IMR-90 (cell line): ENCODE results near the gene ATP1A3. TPM values are rescaled to one million over a fixed set of nuclear protein-coding genes. Genes with fewer than 3 reads are reported as not detected.
"Not testable (repeated sequence)": the region's sequence is repeated elsewhere in the genome, so short reads cannot be mapped to it uniquely, and the experiment has no call there.

ENCODE experiments used
- ATAC-seq: fragments of 200-7000 bp; cut with Tn5 transposase; 2 replicates; pipeline ENCODE4 v1.9.1; 2020; ENCODE audit warnings: low read depth, mild to moderate bottlenecking, moderate library complexity
- BruUV-seq: library from RNA; stranded (reverse); fragments of 400-500 nt; replicated peaks from 2 replicates; lab custom pipeline; 2021; lab: Mats Ljungman, UMichigan
- CTCF ChIA-PET: fragments of 300-600 bp; formaldehyde crosslinking; extraction: SDS; loops from one replicate; lab custom pipeline; 2021; ENCODE audit warnings: antibody characterized with exemption; lab: Yijun Ruan, JAX
- POLR2A ChIA-PET: fragments of 300-600 bp; sonication (Branson Sonifier 250); formaldehyde crosslinking; loops from one replicate; lab custom pipeline; 2022; ENCODE audit warnings: antibody characterized with exemption; ENCODE audit not compliant: unreplicated experiment; lab: Charles Lee
- DNase-seq: peaks from one replicate; pipeline ENCODE4 v3.0.0; 2013
- H2AFZ ChIP-seq: replicated peaks from 2 replicates; pipeline ENCODE3; 2013; ENCODE audit warnings: low read length, mild to moderate bottlenecking; ENCODE audit not compliant: poor library complexity
- H2AK5ac ChIP-seq: 2 replicates; pipeline ENCODE4 v1.6.1; 2013; ENCODE audit warnings: low read depth, low read length, inconsistent platforms
- H2AK9ac ChIP-seq: replicated peaks from 2 replicates; pipeline ENCODE3; 2013; ENCODE audit warnings: mild to moderate bottlenecking, low read depth, low read length, moderate library complexity; ENCODE audit not compliant: poor library complexity
- H2BK120ac ChIP-seq: 2 replicates; pipeline ENCODE4 v1.6.1; 2013; ENCODE audit warnings: low read depth, low read length, inconsistent platforms
- H2BK15ac ChIP-seq: 3 replicates; pipeline ENCODE4 v1.6.1; 2013; ENCODE audit warnings: low read depth, low read length, inconsistent platforms
- H2BK20ac ChIP-seq: 2 replicates; pipeline ENCODE4 v1.6.1; 2013; ENCODE audit warnings: low read depth, mild to moderate bottlenecking, inconsistent platforms, low read length, moderate library complexity
- H2BK5ac ChIP-seq: 2 replicates; pipeline ENCODE4 v1.6.1; 2013; ENCODE audit warnings: mild to moderate bottlenecking, low read depth, low read length, inconsistent platforms; ENCODE audit not compliant: poor library complexity, severe bottlenecking
- H3K14ac ChIP-seq: replicated peaks from 2 replicates; pipeline ENCODE4 v1.6.1; 2013; ENCODE audit warnings: low read depth, low read length, inconsistent platforms
- H3K18ac ChIP-seq: 2 replicates; pipeline ENCODE4 v1.6.1; 2013; ENCODE audit warnings: low read depth, low read length, control low read depth
- H3K23ac ChIP-seq: 2 replicates; pipeline ENCODE4 v1.6.1; 2013; ENCODE audit warnings: low read depth, low read length, inconsistent platforms
- H3K27ac ChIP-seq: 2 replicates; pipeline ENCODE4 v1.5.1; 2013; ENCODE audit warnings: mild to moderate bottlenecking, control low read depth, low read length; ENCODE audit not compliant: insufficient read depth
- H3K27me3 ChIP-seq: 2 replicates; pipeline ENCODE4 v1.6.1; 2013; ENCODE audit warnings: low read length; ENCODE audit not compliant: control insufficient read depth, insufficient read depth
- H3K36me3 ChIP-seq: 2 replicates; pipeline ENCODE4 v1.6.1; 2013; ENCODE audit warnings: low read length, mixed read lengths; ENCODE audit not compliant: control insufficient read depth, insufficient read depth
- H3K4ac ChIP-seq: 2 replicates; pipeline ENCODE4 v1.6.1; 2013; ENCODE audit warnings: low read depth, low read length, inconsistent platforms
- H3K4me1 ChIP-seq: 2 replicates; pipeline ENCODE4 v1.6.1; 2013; ENCODE audit warnings: low read length, mixed read lengths; ENCODE audit not compliant: control insufficient read depth, insufficient read depth
- H3K4me2 ChIP-seq: 2 replicates; pipeline ENCODE4 v1.6.1; 2013; ENCODE audit warnings: low read depth, mild to moderate bottlenecking, control low read depth, low read length, moderate library complexity
- H3K4me3 ChIP-seq: 2 replicates; pipeline ENCODE4 v1.5.1; 2013; ENCODE audit warnings: low read depth, mild to moderate bottlenecking, control low read depth, low read length, moderate library complexity; ENCODE audit not compliant: insufficient read depth
- H3K56ac ChIP-seq: 2 replicates; pipeline ENCODE4 v1.6.1; 2013; ENCODE audit warnings: low read length, inconsistent platforms; ENCODE audit not compliant: insufficient read depth; ENCODE audit errors: extremely low read depth
- H3K79me1 ChIP-seq, 2 experiments: 2 replicates each; pipeline ENCODE4 v1.6.1; 2013; ENCODE audit warnings: low read length in 2 of 2, inconsistent platforms in 1 of 2, low read depth in 1 of 2
- H3K9ac ChIP-seq: 2 replicates; pipeline ENCODE4 v1.6.1; 2013; ENCODE audit warnings: low read depth, low read length, control low read depth
- H3K9me1 ChIP-seq: 2 replicates; pipeline ENCODE4 v1.6.1; 2013; ENCODE audit warnings: low read length, inconsistent platforms; ENCODE audit not compliant: insufficient read depth
- H3K9me3 ChIP-seq: 2 replicates; pipeline ENCODE4 v1.6.1; 2013; ENCODE audit warnings: low read length; ENCODE audit not compliant: control insufficient read depth, insufficient read depth
- H4K20me1 ChIP-seq: 2 replicates; pipeline ENCODE4 v1.6.1; 2013; ENCODE audit warnings: low read length, inconsistent platforms; ENCODE audit not compliant: insufficient read depth
- H4K5ac ChIP-seq: 2 replicates; pipeline ENCODE4 v1.6.1; 2013; ENCODE audit warnings: mild to moderate bottlenecking, low read depth, low read length, control low read depth
- H4K8ac ChIP-seq, 2 experiments: 2 replicates each; pipeline ENCODE4 v1.6.1; 2013; ENCODE audit warnings: low read depth in 2 of 2, low read length in 2 of 2, control low read depth in 1 of 2, inconsistent platforms in 1 of 2
- H4K91ac ChIP-seq: 2 replicates; pipeline ENCODE4 v1.6.1; 2013; ENCODE audit warnings: low read depth, low read length, inconsistent platforms; ENCODE audit not compliant: insufficient read depth
- WGBS, 2 experiments: methylation state at CpG; one replicate each; pipeline versions ENCODE4 v1.1.5 to v1.1.7; 2013; ENCODE audit warnings: missing lambda C conversion rate in 2 of 2; ENCODE audit not compliant: insufficient read length in 1 of 2; ENCODE audit errors: extremely low coverage in 2 of 2; 5-methylcytosine and 5-hydroxymethylcytosine counted together
- dilution Hi-C: fragments of 300-500 bp; cut with HindIII; formaldehyde crosslinking; loops from one replicate; pipeline ENCODE4 v1.14.3; 2018; ENCODE audit warnings: low sequenced_read_pairs; ENCODE audit not compliant: unreplicated experiment
- in situ Hi-C: fragments of 300-500 bp; cut with MboI; formaldehyde crosslinking; loops from 3 replicates; pipeline ENCODE4 v1.14.3; 2019; ENCODE audit warnings: low sequenced_read_pairs, inconsistent platforms, mixed read lengths
- intact Hi-C: fragments of 100-400 bp; cut with micrococcal nuclease; formaldehyde crosslinking; loops from 2 replicates; pipeline ENCODE4 v1.10.0; 2022
- polyA plus RNA-seq, 3 experiments: library from polyadenylated mRNA; depleted of rRNA; stranded (reverse); fragments of >200 nt; gene quantifications; 2 replicates each; pipeline ENCODE4 v1.2.3, GENCODE V29; 2012; ENCODE audit warnings: low replicate concordance in 1 of 3
- total RNA-seq: library from RNA; depleted of rRNA; stranded (reverse); fragments of >200 nt; gene quantifications from 2 replicates; pipeline ENCODE4 v1.2.3, GENCODE V29; 2012

ATP1A3 gene
- total and polyA plus RNA-seq, 2 of the 4 experiments (the other 2 are of a cell fraction): under 0.01 to 0.12 TPM

- in situ Hi-C loops, H3K4me1 ChIP-seq, intact Hi-C loops, ATAC-seq, H3K9me3 ChIP-seq, H3K56ac ChIP-seq, H2BK120ac ChIP-seq, POLR2A ChIA-PET, H3K4me2 ChIP-seq, H2AK5ac ChIP-seq, H3K14ac ChIP-seq, H3K23ac ChIP-seq, H3K79me1 ChIP-seq, H3K9me1 ChIP-seq, H3K36me3 ChIP-seq, DNase-seq, H2BK20ac ChIP-seq, H3K4me3 ChIP-seq, CTCF ChIA-PET, H2AK9ac ChIP-seq, H4K8ac ChIP-seq, H3K9ac ChIP-seq, H3K27ac ChIP-seq, H2BK5ac ChIP-seq, H2BK15ac ChIP-seq, dilution Hi-C loops, H4K20me1 ChIP-seq, H4K5ac ChIP-seq, H4K91ac ChIP-seq, H2AFZ ChIP-seq, H3K4ac ChIP-seq, BruUV-seq, H3K18ac ChIP-seq: not testable (repeated sequence)
- WGBS, 2 experiments: 74% methylated on average over 9 of the region's 11 CpGs; no CpG with 5 or more reads in 1 of the 2 experiments
- H3K27me3 ChIP-seq: peaks cover 62% of the 10 kb centered on the region
Observed at GRCh38 chr19:41991925-41992569, 2.0 kb downstream of the ATP1A3 start.
